HL-60 (cell line): ENCODE results near the gene FAM24B.
"Not testable (repeated sequence)": the region's sequence is repeated elsewhere in the genome, so short reads cannot be mapped to it uniquely, and the experiment has no call there.

Source experiments
- DNase-seq, 2 experiments: peaks; one replicate each; pipeline ENCODE4 v3.0.0-alpha.2; 2010 to 2020; ENCODE audit warnings: low read depth in 1 of 2, low spot score in 1 of 2
- H3K27ac ChIP-seq: fragments of 250-450 bp; sonication (Bioruptor Pico); replicated peaks from 2 replicates; pipeline ENCODE4 v1.5.1; 2020; ENCODE audit warnings: mild to moderate bottlenecking, moderate library complexity
- H3K27me3 ChIP-seq: fragments of 250-450 bp; sonication (Bioruptor Pico); 2 replicates; pipeline ENCODE4 v1.5.1; 2021; ENCODE audit warnings: mild to moderate bottlenecking, moderate library complexity; ENCODE audit not compliant: insufficient read depth, poor library complexity, severe bottlenecking
- H3K4me3 ChIP-seq: replicated peaks from 2 replicates; pipeline ENCODE4 v1.5.1; 2011; ENCODE audit warnings: mild to moderate bottlenecking, control low read depth, low read length; ENCODE audit not compliant: insufficient read depth
- CTCF ChIP-seq: IDR thresholded peaks from one replicate; pipeline ENCODE4 v1.5.1; 2011; ENCODE audit warnings: low read length, control low read depth, inconsistent platforms; ENCODE audit not compliant: insufficient read depth
- GABPA ChIP-seq: IDR thresholded peaks from 2 replicates; pipeline ENCODE4 v1.6.1; 2012; ENCODE audit warnings: low read depth
- POLR2AphosphoS5 ChIP-seq: IDR thresholded peaks from 2 replicates; pipeline ENCODE4 v1.6.1; 2012; ENCODE audit warnings: low read depth
- REST ChIP-seq: IDR thresholded peaks from 2 replicates; pipeline ENCODE4 v1.6.1; 2012; ENCODE audit warnings: low read depth; ENCODE audit not compliant: insufficient replicate concordance
- SPI1 ChIP-seq: IDR thresholded peaks from 2 replicates; pipeline ENCODE4 v1.6.1; 2012; ENCODE audit warnings: low read depth, mild to moderate bottlenecking, borderline replicate concordance

Gene FAM24B

DNA sequence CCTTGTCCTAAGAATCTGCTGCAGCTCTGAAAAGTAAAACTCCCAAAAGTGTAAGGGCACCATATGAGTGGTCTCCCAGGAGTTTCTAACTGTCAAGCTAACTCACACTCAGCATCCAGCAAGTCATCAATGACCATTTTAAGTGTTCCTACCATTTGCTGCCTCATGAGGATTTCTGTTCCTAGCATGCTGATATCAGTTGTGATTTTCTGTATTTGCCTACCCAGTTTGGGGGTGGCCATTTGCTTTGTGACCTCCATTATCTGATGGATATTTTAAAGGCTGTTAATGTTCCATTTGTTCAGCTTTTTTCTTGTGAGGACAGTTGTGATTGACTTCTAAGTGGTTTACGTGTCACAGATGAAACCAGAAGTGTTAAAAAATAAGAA, 2.9 kb downstream of the FAM24B start:
- no peak for DNase-seq
- Histone ChIP-seq H3K27me3 (peaks cover 13% of the 10 kb centered on the region), H3K27ac (no peak overlapping the region), H3K4me3 (no peak overlapping the region)
- no peak for TF ChIP-seq SPI1
- TF ChIP-seq CTCF, result no peak
- TF ChIP-seq GABPA, result no peak
- TF ChIP-seq REST, result no peak
- no peak for TF ChIP-seq POLR2AphosphoS5

DNA sequence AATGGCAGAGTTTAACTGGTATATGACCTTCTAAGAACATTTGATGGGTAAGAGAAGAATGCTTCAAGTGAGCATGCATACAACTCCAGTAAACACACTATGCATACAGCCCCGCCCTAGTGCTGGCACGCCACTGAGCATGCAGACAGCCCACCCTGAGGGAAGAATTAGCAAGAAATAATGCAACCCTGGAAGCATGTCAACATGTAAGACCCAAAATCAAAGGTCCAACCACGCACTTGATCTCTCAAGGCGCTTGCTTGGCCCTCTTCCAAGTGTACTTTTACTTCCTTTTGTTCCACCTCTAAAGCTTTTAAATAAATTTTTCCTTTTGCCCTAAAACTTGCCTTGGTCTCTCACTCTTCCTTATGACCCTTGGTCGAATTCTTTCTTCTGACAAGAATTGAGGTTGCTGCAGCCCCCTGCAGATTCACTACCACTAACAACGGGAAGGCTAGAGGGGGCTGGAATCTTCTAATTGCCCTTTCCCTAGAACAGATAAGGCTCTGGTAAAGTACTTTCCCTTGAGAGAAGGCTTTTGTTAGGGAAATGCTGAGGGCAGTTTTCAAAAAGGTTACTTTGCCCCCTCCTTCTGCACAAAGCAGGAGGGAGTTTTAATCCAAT, 3.4 kb downstream of the FAM24B start:
- no peak for TF ChIP-seq SPI1
- no peak for TF ChIP-seq POLR2AphosphoS5
- TF ChIP-seq REST, result no peak
- no peak for TF ChIP-seq CTCF
- no peak for TF ChIP-seq GABPA
- DNase-seq, result no peak
- Histone ChIP-seq H3K4me3 (no peak overlapping the region), H3K27ac (no peak overlapping the region), H3K27me3 (peaks cover 13% of the 10 kb centered on the region)

DNA sequence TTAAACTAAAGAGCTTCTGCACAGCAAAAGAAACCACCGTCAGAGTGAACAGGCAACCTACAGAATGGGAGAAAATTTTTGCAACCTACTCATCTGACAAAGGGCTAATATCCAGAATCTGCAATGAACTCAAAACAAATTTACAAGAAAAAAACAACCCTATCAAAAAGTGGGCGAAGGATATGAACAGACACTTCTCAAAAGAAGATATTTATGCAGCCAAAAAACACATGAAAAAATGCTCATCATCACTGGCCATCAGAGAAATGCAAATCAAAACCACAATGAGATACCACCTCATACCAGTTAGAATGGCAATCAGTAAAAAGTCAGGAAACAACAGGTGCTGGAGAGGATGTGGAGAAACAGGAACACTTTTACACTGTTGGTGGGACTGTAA, 7.4 kb downstream of the FAM24B start:
- DNase-seq, H3K4me3 ChIP-seq, H3K27ac ChIP-seq: not testable (repeated sequence)

DNA sequence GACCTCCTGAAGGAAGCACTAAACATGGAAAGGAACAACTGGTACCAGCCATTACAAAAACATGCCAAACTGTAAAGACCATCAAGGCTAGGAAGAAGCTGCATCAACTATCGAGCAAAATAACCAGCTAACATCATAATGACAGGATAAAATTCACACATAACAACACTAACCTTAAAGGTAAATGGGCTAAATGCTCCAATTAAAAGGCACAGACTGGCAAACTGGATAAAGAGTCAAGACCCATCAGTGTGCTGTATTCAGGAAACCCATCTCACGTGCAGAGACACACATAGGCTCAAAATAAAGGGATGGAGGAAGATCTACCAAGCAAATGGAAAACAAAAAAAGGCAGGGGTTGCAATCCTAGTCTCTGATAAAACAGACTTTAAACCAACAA, 10.6 kb downstream of the FAM24B start:
- H3K27ac ChIP-seq, H3K27me3 ChIP-seq, H3K4me3 ChIP-seq, DNase-seq: not testable (repeated sequence)

More for the DNA sequence above, 7.4 kb downstream of the FAM24B start:
- H3K27me3 ChIP-seq, result not testable (repeated sequence)

DNA sequence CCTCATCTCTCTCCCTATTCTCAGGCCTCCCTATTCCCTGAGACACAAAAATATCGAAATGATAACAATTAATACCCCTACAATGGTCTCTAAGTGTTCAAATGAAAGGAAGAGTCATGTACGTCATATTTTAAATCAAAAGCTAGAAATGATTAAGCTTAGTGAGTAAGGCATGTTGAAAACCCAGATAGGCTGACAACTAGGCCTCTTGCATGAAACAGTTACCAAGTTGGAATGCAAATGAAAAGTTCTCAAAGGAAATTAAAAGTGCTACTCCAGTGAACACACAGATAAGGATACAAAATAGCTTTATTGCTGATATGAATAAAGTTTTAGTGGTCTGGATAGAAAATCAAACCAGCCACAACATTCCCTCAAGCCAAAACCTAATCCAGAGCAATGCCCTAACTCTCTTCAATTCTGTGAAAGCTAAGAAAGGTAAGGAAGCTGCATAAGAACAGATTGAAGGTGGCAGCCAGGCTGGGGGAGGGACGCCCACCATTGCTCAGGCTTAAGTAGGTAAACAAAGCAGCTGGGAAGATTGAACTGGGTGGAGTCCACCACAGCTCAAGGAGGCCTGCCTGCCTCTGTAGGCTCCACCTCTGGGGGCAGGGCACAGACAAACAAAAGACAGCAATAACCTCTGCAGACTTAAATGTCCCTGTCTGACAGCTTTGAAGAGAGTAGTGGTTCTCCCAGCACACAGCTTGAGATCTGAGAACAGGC, 12.5 kb downstream of the FAM24B start:
- not testable (repeated sequence) for H3K4me3 ChIP-seq, H3K27me3 ChIP-seq, DNase-seq, H3K27ac ChIP-seq
